ENCODE results near the gene FGF11. TPM values are rescaled to one million over a fixed set of nuclear protein-coding genes. Genes with fewer than 3 reads are reported as not detected.

The FGF11 gene
- total RNA-seq, 1 donor from 2014 or later = 5.0 TPM

GRCh38 chr17:7407082-7407481, 32.2 kb upstream of the FGF11 start:
- Mint-ChIP-seq H3K4me3 (ENCODE audit: unreplicated experiment) (no peak overlapping the region), H3K4me1 (ENCODE audit: low read depth) (peaks cover 24% of the 10 kb centered on the region), H3K36me3 (ENCODE audit: low read depth) (peaks cover 20% of the 10 kb centered on the region), H3K27ac (ENCODE audit: unreplicated experiment) (no peak overlapping the region), H3K27me3 (ENCODE audit: low read depth) (no peaks in the 10 kb centered on the region), H3K9me3 (ENCODE audit: low read depth) (no peaks in the 10 kb centered on the region)
- no peak for TF ChIP-seq CTCF (IDR thresholded peaks at IDR 0.05)
- DNase-seq (ENCODE audit: low spot score) = no peak

- Mint-ChIP-seq H3K27me3 (ENCODE audit: low read depth) (no peaks in the 10 kb centered on the region), H3K4me1 (ENCODE audit: low read depth) (peaks cover 24% of the 10 kb centered on the region), H3K9me3 (ENCODE audit: low read depth) (no peaks in the 10 kb centered on the region), H3K36me3 (ENCODE audit: low read depth) (peaks cover 21% of the 10 kb centered on the region), H3K4me3 (ENCODE audit: unreplicated experiment) (no peak within 1 kb of the TSS), H3K27ac (ENCODE audit: unreplicated experiment) (peak within 1 kb of the TSS; percentile 54)
- TF ChIP-seq CTCF (IDR thresholded peaks at IDR 0.05) = no peak
- no peak for DNase-seq (ENCODE audit: low spot score)
Observed at GRCh38 chr17:7407485-7408251, 31.6 kb upstream of the FGF11 start, which contains the start of gene NLGN2. NLGN2 (plus strand) TSS chr17:7407845; CDS start chr17:7408256, 411 bp downstream.

- H3K27me3 Mint-ChIP-seq (ENCODE audit: low read depth) = no peaks in the 10 kb centered on the region
- peaks cover 17% of the 10 kb centered on the region for H3K4me1 Mint-ChIP-seq (ENCODE audit: low read depth)
- no peaks in the 10 kb centered on the region for H3K9me3 Mint-ChIP-seq (ENCODE audit: low read depth)
- no peak for DNase-seq (ENCODE audit: low spot score)
- H3K27ac Mint-ChIP-seq (ENCODE audit: unreplicated experiment) = no peak overlapping the region
- H3K4me3 Mint-ChIP-seq (ENCODE audit: unreplicated experiment) = no peak overlapping the region
- no peak for TF ChIP-seq CTCF (IDR thresholded peaks at IDR 0.05)
- H3K36me3 Mint-ChIP-seq (ENCODE audit: low read depth) = peaks cover 23% of the 10 kb centered on the region
Observed at GRCh38 chr17:7408252-7408727, 31.0 kb upstream of the FGF11 start.

GRCh38 chr17:7408863-7409262, 30.4 kb upstream of the FGF11 start:
- no peaks in the 10 kb centered on the region for H3K9me3 Mint-ChIP-seq (ENCODE audit: low read depth)
- H3K36me3 Mint-ChIP-seq (ENCODE audit: low read depth) = peaks cover 23% of the 10 kb centered on the region
- no peak for TF ChIP-seq CTCF (IDR thresholded peaks at IDR 0.05)
- H3K4me1 Mint-ChIP-seq (ENCODE audit: low read depth) = peaks cover 17% of the 10 kb centered on the region
- H3K27ac Mint-ChIP-seq (ENCODE audit: unreplicated experiment) = no peak overlapping the region
- DNase-seq (ENCODE audit: low spot score) = no peak
- no peak overlapping the region for H3K4me3 Mint-ChIP-seq (ENCODE audit: unreplicated experiment)
- no peaks in the 10 kb centered on the region for H3K27me3 Mint-ChIP-seq (ENCODE audit: low read depth)

- Mint-ChIP-seq H3K4me3 (ENCODE audit: unreplicated experiment) (no peak overlapping the region), H3K27ac (ENCODE audit: unreplicated experiment) (no peak overlapping the region), H3K36me3 (ENCODE audit: low read depth) (peaks cover 23% of the 10 kb centered on the region), H3K4me1 (ENCODE audit: low read depth) (peaks cover 17% of the 10 kb centered on the region), H3K27me3 (ENCODE audit: low read depth) (no peaks in the 10 kb centered on the region), H3K9me3 (ENCODE audit: low read depth) (no peaks in the 10 kb centered on the region)
- TF ChIP-seq CTCF (IDR thresholded peaks at IDR 0.05) = no peak
- DNase-seq (ENCODE audit: low spot score) = no peak
Observed at GRCh38 chr17:7409716-7410115, 29.6 kb upstream of the FGF11 start.

All from chondrocyte (in vitro differentiated cells).